HL-60/S4 treated with retinoic acid at 250 ng/mL for 4 days and 3 days (cell line): ENCODE data around the gene MBD1.
"Not testable (repeated sequence)": the region's sequence is repeated elsewhere in the genome, so short reads cannot be mapped to it uniquely, and the experiment has no call there.

Source experiments
- in situ Hi-C: fragments of 300-500 bp; cut with MboI; formaldehyde crosslinking; loops from 2 replicates; pipeline ENCODE4 v1.7.0; 2022; ENCODE audit warnings: low sequenced_read_pairs

Gene MBD1

GRCh38 chr18:50275503-50276036 is 5.8 kb downstream of the MBD1 start:
- in situ Hi-C loops = no loop called here

- in situ Hi-C loops = no loop called here
These were observed 6.4 kb downstream of the MBD1 start for GRCh38 chr18:50274941-50275340.

DNA sequence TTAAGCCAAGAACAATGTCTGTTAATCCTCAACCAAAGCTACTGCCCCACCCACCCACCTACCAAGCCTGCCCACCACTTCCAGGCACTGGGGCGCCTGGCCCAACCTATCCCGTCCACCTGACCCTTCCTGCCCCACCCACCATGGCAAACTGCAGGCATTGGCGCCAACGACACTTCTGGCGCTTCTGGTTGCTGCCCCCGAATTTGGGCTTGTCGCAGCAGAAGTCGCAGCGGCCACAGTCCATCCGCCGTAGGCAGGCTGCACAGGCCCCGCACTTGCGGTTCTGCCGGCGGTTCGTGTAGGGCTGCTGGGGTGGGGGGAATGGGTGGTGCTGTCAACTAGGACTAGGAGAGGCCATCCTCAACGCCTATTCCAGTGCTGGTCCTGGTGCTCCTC is 7.3 kb downstream of the MBD1 start:
- in situ Hi-C loops = no loop called here

GRCh38 chr18:50273203-50274043 is 7.9 kb downstream of the MBD1 start:
- in situ Hi-C loops = no loop called here

DNA sequence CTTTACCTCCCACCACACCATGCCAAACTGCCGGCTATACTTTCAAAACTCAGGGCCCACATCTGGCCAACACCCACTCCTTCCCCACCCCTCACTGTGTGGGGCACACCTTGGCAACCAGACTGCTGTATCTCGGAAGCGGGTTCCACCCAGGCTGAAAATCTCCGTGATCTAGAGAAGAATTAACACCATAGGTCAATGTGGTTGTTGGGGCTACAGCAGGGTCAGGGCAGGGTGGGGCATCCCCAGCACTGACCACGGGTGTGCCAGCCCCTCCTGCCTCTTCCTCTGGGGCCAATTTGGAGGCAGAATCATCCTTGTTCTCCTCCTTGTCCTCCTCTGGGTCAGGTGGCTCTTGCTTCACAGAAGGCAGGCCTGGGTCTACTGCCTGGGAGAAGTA is 8.8 kb downstream of the MBD1 start:
- in situ Hi-C loops = no loop called here

GRCh38 chr18:50268022-50268747 is 13.1 kb downstream of the MBD1 start:
- in situ Hi-C loops = no loop called here

GRCh38 chr18:50266248-50266704 is 15.0 kb downstream of the MBD1 start, which contains the start of gene CFAP53:
Gene CFAP53 (minus strand): TSS chr18:50266495. CDS start chr18:50266404, 91 bp downstream.
- in situ Hi-C loops = no loop called here

GRCh38 chr18:50262977-50263376 is 18.3 kb downstream of the MBD1 start:
- in situ Hi-C loops = no loop called here

- in situ Hi-C loops = no loop called here
These were observed 30.4 kb downstream of the MBD1 start for GRCh38 chr18:50250935-50251334.

DNA sequence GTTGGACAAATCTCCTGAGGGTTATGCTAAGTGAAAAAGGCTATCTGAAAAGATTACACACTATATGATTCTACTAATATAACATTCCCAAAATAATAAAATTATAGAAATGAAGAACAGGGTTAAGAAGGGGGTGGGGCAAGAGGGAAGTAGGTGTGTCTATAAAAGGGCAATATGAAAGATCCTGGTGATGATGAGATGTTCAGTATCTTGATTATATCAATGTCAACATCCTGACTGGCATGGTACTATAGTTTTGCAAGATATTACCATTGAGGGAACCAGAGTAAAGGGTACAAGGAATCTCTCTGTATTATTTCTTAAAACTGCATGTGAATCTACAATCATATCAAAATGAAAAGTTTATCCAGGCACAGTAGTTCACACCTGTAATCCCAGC is 31.7 kb downstream of the MBD1 start:
- in situ Hi-C loops = no loop called here

GRCh38 chr18:50247561-50247960 is 33.8 kb downstream of the MBD1 start:
- in situ Hi-C loops = no loop called here

DNA sequence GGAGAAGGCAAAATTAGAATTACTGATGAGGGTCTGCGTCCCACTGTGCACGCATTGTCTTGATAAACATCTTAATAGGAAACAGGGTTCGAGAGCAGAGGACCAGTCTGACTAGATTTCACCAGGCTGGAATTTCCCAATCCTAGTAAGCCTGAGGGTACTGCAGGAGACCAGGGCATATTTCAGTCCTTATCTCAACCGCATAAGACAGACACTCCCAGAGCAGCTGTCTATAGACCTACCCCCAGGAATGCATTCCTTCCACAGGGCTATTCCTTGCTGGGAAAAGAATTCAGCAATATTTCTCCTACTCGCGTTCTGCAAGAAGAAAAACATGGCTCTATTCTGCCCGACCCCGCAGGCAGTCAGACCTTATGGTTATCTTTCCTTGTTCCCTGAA is 39.6 kb downstream of the MBD1 start:
- in situ Hi-C loops = not testable (repeated sequence)

GRCh38 chr18:50240080-50240563 is 41.2 kb downstream of the MBD1 start:
- in situ Hi-C loops = no loop called here

GRCh38 chr18:50232419-50232818 is 48.9 kb downstream of the MBD1 start:
- in situ Hi-C loops = no loop called here

GRCh38 chr18:50231621-50232020 is 49.7 kb downstream of the MBD1 start:
- in situ Hi-C loops = no loop called here

DNA sequence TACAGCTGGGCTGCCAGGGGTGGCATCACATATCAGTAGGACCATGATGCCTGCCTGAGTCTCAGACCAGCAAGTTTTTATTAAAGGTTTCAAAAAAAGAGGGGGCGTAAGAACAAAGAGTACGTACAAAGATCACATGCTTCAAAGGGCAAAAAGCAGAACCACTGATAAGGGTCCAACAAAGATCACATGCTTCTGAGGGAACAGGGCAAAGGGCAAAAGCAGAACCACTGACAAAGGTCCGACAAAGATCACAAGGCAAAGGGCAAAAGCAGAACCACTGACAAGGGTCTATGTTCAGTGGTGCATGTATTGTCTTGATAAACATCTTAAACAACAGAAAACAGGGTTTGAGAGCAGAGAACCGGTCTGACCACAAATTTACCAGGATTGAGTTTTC is 61.1 kb downstream of the MBD1 start:
- in situ Hi-C loops = not testable (repeated sequence)
